ENCODE measurements around the gene TAF11L9.
"Not testable (repeated sequence)": the region's sequence is repeated elsewhere in the genome, so short reads cannot be mapped to it uniquely, and the experiment has no call there.

Gene TAF11L9

GRCh38 chr5:17594255-17594654 is at the start of gene TAF11L9:
TAF11L9 (minus strand) TSS chr5:17594394.
- CTCF ChIA-PET; POLR2A ChIA-PET (ENCODE audit: low non-redundant PET); H3K27ac ChIP-seq; DNase-seq (ENCODE audit: low spot score): not testable (repeated sequence)

DNA sequence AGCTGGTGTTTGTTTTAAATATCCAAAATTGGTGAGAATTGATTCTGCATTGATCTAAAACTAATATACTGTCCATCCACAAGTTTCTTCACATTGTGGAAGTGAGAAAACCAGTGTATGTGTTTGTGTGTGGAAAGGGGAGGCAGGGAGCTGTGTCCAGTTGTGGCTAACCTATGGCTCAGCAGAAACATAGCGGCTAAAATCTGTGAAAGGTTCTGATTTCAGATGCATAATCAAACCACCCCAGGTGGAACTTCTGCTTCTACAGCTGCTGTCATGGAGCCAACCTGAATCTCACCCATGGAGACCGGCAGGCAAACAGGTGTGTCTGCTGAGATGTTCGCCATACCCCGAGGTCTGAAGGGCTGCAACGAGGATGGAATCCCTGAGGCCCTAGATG is 40.0 kb upstream of the TAF11L9 start, which contains the start of gene TAF11L14:
TSS of gene TAF11L14 (plus strand) at position 301 of the 400 bp plus-strand sequence.
- DNase-seq (ENCODE audit: low spot score) = no peak
- ChIA-PET CTCF (no interaction called here), POLR2A (ENCODE audit: low non-redundant PET) (no interaction called here)
- TF ChIP-seq, protein P1, sequence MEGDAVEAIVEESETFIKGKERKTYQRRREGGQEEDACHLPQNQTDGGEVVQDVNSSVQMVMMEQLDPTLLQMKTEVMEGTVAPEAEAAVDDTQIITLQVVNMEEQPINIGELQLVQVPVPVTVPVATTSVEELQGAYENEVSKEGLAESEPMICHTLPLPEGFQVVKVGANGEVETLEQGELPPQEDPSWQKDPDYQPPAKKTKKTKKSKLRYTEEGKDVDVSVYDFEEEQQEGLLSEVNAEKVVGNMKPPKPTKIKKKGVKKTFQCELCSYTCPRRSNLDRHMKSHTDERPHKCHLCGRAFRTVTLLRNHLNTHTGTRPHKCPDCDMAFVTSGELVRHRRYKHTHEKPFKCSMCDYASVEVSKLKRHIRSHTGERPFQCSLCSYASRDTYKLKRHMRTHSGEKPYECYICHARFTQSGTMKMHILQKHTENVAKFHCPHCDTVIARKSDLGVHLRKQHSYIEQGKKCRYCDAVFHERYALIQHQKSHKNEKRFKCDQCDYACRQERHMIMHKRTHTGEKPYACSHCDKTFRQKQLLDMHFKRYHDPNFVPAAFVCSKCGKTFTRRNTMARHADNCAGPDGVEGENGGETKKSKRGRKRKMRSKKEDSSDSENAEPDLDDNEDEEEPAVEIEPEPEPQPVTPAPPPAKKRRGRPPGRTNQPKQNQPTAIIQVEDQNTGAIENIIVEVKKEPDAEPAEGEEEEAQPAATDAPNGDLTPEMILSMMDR (conservative IDR thresholded peaks at IDR 0.05; ENCODE audit: low read depth) = no peak
- no peak within 1 kb of the TSS for H3K27ac ChIP-seq

- H3K27ac ChIP-seq; DNase-seq (ENCODE audit: low spot score); POLR2A ChIA-PET (ENCODE audit: low non-redundant PET); CTCF ChIA-PET: not testable (repeated sequence)
Measured at GRCh38 chr5:17631788-17632187, 37.6 kb upstream of the TAF11L9 start, which contains the start of gene TAF11L13. TAF11L13 (plus strand) TSS chr5:17632088.

DNA sequence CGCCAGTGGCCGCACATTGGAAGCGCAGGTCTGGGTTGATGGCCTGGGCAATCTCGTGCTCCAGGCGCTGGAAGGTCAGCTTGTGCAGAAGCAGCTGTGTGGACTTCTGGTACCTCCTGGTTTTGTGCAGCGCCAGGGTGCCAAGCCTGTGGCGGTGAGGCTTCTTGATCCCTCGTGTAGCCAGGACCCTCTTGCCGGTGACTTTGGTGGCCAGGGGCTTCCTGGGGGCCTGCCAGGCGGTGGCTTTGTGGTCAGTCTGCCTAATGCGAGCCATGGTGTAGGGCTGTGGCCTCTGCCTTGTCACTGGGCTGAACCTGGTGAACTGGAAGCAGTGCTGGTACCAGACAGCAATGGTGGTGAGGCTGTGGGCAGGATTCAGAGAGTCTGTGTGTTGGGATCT is 31.5 kb upstream of the TAF11L9 start:
- ChIA-PET POLR2A (ENCODE audit: low non-redundant PET) (no interaction called here), CTCF (no interaction called here)
- no peak for DNase-seq (ENCODE audit: low spot score)
- no peak overlapping the region for H3K27ac ChIP-seq
- TF ChIP-seq, protein P1 (conservative IDR thresholded peaks at IDR 0.05; ENCODE audit: low read depth) = no peak

DNA sequence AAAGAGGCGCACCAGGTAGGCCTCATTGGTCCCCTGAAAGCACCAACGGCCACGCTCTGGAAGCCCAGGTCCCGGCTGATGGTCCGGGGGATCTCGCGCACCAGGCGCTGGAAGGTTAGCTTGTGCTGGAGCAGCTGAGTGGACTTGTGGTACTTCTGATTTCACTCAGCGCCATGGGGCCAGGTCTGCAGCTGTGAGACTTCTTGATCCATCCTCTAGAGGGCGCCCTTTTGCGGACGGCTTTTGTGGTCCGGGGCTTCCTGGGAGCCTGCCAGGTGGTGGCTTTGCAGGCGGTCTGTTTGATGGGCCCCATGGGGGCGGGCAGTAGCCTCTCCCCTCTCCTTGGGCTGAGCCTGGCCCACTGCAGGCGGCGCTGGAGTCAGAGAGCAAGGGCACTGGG is 26.4 kb upstream of the TAF11L9 start:
- ChIA-PET POLR2A (ENCODE audit: low non-redundant PET) (no interaction called here), CTCF (no interaction called here)
- TF ChIP-seq, protein P1 (conservative IDR thresholded peaks at IDR 0.05; ENCODE audit: low read depth) = no peak
- no peak for DNase-seq (ENCODE audit: low spot score)
- H3K27ac ChIP-seq = no peak overlapping the region

GRCh38 chr5:17619354-17619753 is 25.2 kb upstream of the TAF11L9 start:
- TF ChIP-seq, protein P1 (conservative IDR thresholded peaks at IDR 0.05; ENCODE audit: low read depth) = no peak
- no peak for DNase-seq (ENCODE audit: low spot score)
- POLR2A ChIA-PET (ENCODE audit: low non-redundant PET) = no interaction called here
- H3K27ac ChIP-seq = no peak overlapping the region
- CTCF ChIA-PET = interaction anchor here (0.6 kb wide), 1 partner anchor 1064 kb away, joined by 5 read pairs; no protein-coding TSS in a partner anchor

GRCh38 chr5:17614872-17615605 is 20.8 kb upstream of the TAF11L9 start:
- no peak for DNase-seq (ENCODE audit: low spot score)
- CTCF ChIA-PET = no interaction called here
- POLR2A ChIA-PET (ENCODE audit: low non-redundant PET) = no interaction called here
- TF ChIP-seq, protein P1 (conservative IDR thresholded peaks at IDR 0.05; ENCODE audit: low read depth) = no peak
- no peak overlapping the region for H3K27ac ChIP-seq

GRCh38 chr5:17610092-17610491 is 15.9 kb upstream of the TAF11L9 start, which contains the start of gene TAF11L12:
TAF11L12 (plus strand) TSS chr5:17610392.
- H3K27ac ChIP-seq; POLR2A ChIA-PET (ENCODE audit: low non-redundant PET); DNase-seq (ENCODE audit: low spot score); CTCF ChIA-PET: not testable (repeated sequence)

GRCh38 chr5:17607461-17607860 is 13.3 kb upstream of the TAF11L9 start:
- CTCF ChIA-PET; DNase-seq (ENCODE audit: low spot score); H3K27ac ChIP-seq; POLR2A ChIA-PET (ENCODE audit: low non-redundant PET): not testable (repeated sequence)

All from RWPE1 (cell line).